ENCODE results near the gene FAT2. TPM values are rescaled to one million over a fixed set of nuclear protein-coding genes. Genes with fewer than 3 reads are reported as not detected.

FAT2 gene
- total RNA-seq, 2 donors from 2014 or later, result not detected

Other genes with a start within 250 kb of the FAT2 start
- not detected for gene SLC36A2, start 243.8 kb downstream of the FAT2 start, total RNA-seq
- gene SLC36A1, start 143.7 kb downstream of the FAT2 start, total RNA-seq, result 10 to 100 TPM; 15.3 to 15.6 TPM
- 1,000 to 10,000 TPM in 1 of 2 donors, 100 to 1,000 TPM in 1; 913 to 2,416 TPM for gene SPARC, start 95.6 kb upstream of the FAT2 start, total RNA-seq
- gene ATOX1, start 167.3 kb upstream of the FAT2 start, total RNA-seq, result 10 to 100 TPM; 62.8 to 68.6 TPM
- 100 to 1,000 TPM; 117 to 130 TPM for gene G3BP1, start 180.6 kb upstream of the FAT2 start, total RNA-seq